Measurements from ENCODE around the gene FARP1.
"Not testable (repeated sequence)": the region's sequence is repeated elsewhere in the genome, so short reads cannot be mapped to it uniquely, and the experiment has no call there.

FARP1 gene

DNA sequence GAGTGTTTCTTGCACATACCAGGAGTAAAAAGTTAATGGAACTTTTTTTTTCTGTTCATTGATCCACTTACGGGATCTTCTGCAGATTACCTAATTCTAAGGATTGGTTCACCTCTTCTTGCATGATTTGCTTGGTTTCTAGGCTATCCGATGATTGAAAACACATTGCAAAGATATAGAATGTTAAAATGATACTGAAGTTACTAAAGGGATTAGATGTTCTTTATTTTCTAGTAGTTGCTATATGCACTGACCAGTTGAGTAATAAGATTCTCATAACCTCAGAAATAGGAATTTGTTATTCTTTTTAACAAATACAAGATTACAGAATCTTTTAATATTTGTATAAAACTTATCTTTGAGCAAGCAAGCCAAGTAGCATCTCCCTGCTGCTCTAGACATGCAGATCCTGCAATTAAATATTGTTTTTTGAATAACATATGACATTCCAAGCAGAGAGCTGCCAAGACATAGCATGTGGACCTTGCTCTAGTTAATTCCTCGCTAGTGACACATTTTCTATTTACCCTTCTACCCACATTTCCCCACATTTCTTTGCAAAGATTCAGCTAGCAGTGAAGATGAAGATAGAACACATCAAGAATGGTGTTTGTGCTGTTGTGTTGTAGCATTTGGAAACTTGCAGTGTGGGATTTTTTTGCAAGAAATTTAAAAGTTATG lies 85.9 kb downstream of the FARP1 start:
- no peak for DNase-seq

GRCh38 chr13:98230762-98231161 lies 87.9 kb downstream of the FARP1 start:
- not testable (repeated sequence) for DNase-seq

DNA sequence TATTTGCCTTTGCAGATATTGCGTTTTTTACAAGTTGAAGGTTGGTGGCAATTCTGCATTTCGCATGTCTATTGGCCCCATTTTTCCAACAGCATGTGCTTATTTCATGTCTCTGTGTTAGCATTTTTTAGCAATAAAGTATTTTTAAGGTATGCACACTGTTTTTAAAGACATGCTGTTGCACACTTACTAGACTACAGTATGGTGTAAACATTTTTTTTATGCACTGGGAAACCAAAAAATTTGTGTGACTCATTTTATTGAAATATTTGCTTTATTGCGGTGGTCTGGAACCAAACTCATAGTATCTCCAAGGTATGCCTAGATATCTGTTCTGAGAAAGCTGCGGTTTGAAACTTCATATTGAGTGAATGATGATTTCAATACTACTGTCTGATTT lies 89.6 kb downstream of the FARP1 start:
- no peak for DNase-seq

DNA sequence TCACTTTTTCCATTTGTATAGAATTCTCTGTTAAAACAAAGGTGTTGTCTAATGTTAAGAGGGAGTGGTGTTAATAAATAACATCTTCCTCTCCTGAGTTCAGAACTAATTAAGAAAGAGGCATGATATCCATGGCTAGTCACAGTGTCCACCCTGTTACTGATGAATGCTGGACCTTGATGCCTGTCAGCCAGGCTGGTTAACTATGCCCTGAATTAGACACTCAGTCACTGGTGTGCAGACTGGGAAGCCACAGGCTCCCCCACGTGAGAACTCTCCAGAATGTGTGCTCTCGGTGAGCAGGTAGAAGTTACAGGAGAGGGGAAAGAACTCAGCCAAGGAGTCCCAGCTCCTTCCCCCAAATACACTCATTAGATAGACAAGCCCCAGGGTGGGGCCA lies 90.2 kb downstream of the FARP1 start:
- no peak for DNase-seq

GRCh38 chr13:98234348-98234747 lies 91.5 kb downstream of the FARP1 start:
- no peak for DNase-seq

- DNase-seq, result no peak
Observed at GRCh38 chr13:98236197-98236596, 93.3 kb downstream of the FARP1 start.

- DNase-seq, result no peak
Observed at GRCh38 chr13:98237331-98237730, 94.4 kb downstream of the FARP1 start.

DNA sequence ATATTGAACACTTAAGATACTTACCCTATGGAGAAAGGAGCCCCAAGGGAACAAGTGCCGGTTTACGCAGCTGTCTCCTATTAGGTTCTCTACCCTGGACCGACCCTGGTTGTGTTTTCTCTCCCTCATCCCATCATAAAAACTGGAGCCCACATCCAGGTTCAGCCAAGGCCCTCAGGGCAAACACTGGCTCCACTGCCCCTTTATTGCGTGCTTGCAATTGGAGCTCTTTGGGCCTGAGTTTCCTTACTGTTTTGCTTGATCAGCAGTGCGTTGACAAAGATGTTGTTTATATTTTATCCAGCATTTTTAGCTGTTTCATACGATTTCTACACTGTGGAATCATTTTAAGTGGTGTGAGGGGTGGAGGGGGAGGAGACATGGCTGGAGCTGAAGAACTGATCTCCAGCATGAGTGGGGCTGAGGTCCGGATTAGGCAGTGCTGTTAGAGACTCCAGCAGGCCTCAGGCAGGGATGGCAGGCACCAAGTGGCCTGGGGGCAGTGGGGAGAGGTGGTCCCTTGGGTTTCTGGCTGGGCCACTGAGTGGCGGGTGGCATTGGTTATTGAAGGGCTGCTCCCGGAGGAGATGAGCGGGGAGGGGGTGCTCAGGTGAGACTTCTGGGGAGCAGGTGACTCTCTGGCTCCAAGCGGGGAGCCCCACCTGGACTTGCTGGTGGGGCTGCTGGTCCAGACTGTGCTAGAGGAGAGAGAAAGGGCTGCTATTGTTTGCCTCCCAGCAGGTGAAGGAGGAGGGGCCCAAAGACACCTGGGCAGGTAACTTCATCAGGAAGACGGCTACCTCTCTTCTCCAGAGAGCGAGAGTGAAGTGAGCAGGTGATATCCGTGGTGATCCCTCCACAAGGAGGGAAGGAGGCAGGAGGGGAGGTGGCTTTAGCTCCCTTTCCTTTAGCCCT lies 96.5 kb downstream of the FARP1 start:
- no peak for DNase-seq

DNA sequence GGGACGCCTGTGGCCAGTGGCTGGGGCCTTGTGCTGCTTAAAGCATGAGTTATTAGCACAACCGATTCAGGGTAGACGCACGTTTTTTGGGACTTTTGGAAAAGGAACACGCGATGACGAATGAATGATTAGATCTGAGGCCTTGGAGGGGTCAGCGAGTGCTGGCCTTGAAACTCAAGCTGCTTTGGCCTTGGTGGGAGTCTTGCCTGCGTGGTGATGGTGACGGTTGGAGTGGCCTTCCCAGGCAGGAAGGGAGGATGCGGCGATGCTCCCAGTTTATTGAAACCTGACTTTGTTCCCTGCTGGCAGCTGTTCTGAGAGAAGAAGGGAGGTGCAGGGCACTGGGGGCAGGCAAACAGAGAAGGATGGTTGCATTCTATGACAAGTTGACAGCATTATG lies 97.2 kb downstream of the FARP1 start:
- DNase-seq, result no peak

DNA sequence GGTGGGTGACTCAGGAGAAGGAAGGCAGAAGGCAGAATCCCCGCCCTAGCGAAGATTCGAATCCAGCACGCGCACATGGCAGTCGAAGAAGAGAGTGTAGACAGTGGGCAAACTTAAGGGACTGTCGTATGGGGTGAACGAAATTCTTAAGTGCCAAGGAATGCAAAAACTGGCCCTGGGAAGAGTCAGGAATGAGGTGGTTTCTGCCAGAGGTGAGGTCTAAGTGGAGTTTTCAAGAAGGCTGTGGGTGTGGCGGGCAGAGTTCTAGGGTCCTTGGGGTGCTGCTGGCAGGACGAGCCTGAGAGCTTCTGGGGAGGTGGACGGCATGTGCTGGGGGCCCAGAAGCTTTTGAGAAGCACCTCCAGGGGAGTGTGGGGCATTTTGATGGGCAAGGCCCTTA lies 98.1 kb downstream of the FARP1 start:
- no peak for DNase-seq

GRCh38 chr13:98241976-98242375 lies 99.1 kb downstream of the FARP1 start:
- DNase-seq, result no peak

- DNase-seq, result no peak
Observed at GRCh38 chr13:98242403-98242802, 99.5 kb downstream of the FARP1 start.

GRCh38 chr13:98243929-98244272 lies 101.0 kb downstream of the FARP1 start:
- no peak for DNase-seq

DNA sequence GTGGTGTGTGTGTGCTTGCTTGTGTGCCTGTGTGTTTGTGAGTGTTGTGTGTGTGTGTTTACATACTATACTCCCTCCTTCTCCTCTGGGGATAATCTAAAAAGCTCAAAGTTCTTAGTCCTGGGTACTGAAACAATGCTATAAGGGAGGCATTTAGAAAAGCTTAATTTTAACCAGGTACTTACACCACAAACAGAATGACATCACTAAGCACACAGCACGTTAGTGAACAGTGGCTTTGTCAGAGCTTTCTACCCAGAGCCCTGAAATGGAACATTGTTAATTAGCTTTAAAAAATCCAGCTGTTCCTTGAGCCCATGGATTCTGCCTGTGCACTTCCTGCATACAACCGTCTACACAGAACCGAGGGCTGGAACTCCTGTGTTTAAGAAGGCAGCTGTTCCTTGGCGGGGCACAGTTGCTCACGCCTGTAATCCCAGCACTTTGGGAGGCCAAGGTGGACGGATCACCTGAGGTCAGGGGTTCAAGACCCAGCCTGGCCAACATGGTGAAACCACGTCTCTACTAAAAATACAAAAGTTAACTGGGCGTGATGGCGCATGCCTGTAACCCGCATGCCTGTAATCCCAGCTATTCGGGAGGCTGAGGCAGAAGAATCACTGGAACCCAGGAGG lies 103.8 kb downstream of the FARP1 start:
- no peak for DNase-seq

GRCh38 chr13:98251708-98252107 lies 108.8 kb downstream of the FARP1 start:
- no peak for DNase-seq

- DNase-seq, result no peak
Observed at GRCh38 chr13:98252931-98253470, 110.1 kb downstream of the FARP1 start.

DNA sequence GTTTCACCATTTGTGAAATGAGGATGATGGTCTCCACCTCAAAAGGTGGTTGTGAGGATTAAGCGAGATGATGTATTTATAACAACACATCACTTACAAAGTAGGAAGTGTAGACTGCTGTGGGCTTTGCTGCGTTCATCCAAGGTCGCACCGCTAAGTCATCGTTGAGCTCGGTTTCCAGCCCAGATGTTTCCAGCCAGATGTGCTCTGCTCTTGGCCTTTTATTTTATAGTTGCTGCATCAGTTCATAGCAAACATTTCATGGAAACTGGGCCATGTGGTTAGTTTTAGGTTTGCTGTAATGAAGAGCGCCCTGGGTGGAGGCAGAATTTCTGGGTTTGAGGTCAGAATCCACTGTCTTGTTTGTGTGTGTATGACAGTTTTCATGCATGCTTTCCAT lies 110.6 kb downstream of the FARP1 start:
- no peak for DNase-seq

DNA sequence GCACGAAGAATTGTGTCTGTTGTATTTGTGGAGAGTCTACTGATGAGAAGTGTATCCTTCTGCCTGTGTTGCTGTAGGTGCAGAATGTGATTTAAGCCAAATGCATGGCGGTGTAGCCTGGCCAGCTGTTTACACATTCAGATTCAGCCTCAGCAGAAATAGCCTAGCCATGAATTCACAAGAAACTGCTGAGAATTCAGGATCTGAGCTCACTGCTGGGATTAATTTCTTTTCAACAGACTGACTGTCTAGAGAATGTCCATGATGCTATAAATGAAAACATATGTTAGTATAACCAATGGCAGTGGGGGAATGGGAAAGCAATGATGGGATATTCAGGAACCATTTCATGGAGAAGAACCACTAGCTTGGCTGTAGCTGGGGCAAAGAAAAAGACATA lies 111.6 kb downstream of the FARP1 start:
- DNase-seq, result no peak

GRCh38 chr13:98258226-98258625 lies 115.3 kb downstream of the FARP1 start:
- no peak for DNase-seq

- no peak for DNase-seq
Observed at GRCh38 chr13:98260357-98261164, 117.7 kb downstream of the FARP1 start.

DNA sequence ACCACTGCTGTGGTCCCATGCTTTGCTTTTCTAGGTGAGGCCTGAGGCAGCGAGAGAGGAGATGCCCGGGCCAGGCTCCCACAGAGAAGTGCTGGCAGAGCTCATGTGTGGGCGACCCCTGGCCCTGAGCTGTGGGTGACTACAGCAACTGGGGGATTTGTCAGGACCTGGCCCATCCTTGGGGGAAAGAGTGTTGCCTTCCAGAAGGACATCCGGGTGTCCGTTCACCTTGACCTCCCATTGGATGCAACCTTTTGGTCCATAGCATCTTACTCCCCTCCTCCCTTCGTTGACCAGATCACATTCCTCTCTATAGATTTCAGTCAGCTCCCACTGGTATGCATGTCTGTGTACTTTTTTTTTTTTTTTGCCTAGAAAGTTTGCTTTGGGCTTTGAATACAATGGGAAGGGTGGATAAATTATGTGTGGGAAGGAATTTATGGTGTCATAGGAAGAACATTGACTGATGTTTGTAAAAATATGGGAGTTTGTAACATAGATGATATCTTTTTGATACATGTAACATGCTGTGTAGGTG lies 118.3 kb downstream of the FARP1 start:
- DNase-seq, result no peak

DNA sequence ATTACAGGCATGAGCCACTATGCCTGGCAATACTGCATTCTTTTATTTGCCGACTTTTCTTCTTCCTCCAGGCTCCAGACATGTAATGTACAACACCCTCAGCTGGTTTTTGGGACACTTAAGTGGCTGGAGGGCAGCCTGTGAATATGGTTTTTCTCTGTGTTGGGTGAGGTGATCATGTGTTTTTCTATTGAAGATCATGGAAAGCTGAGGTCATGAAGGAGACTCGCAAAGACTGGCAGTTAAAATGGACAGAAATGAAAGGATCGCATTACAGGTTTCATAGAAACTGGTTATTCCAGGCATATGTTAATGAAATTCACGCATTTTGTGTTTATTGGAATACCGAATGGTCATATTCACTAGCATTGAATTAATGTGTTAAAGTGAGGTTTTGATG lies 119.4 kb downstream of the FARP1 start:
- no peak for DNase-seq

- DNase-seq, result no peak
Observed at GRCh38 chr13:98263841-98264240, 120.9 kb downstream of the FARP1 start.
